Gastroesophageal sphincter (tissue), 4 donors: ENCODE measurements around the gene PLA2G4A. TPM values are rescaled to one million over a fixed set of nuclear protein-coding genes. Genes with fewer than 3 reads are reported as not detected.

ENCODE experiments used
- ATAC-seq: fragments of 150-250 bp; one replicate; pipeline ENCODE4 v1.9.1; 2016; ENCODE audit warnings: mild to moderate bottlenecking, moderate library complexity
- H3K27ac ChIP-seq, 4 donors: fragments of 200-600 bp; sonication (generic) in 3 of 4; 1 replicate in 3 of 4; 2 replicates in 1 of 4; pipeline ENCODE4 v1.5.1; 2016 to 2019
- H3K27me3 ChIP-seq: fragments of 200-600 bp; sonication (generic); one replicate; pipeline ENCODE4 v1.5.1; 2019
- H3K36me3 ChIP-seq, 2 donors: fragments of 200-600 bp; sonication (generic); one replicate each; pipeline ENCODE4 v1.5.1; 2019; ENCODE audit warnings: control low read depth in 1 of 2
- H3K4me1 ChIP-seq, 3 donors: fragments of 200-600 bp; sonication (generic); 1 replicate in 2 of 3; 2 replicates in 1 of 3; pipeline ENCODE4 v1.5.1; 2016 to 2019; ENCODE audit warnings: control low read depth in 2 of 3
- H3K4me3 ChIP-seq, 2 donors: fragments of 200-600 bp; sonication (generic); one replicate each; pipeline ENCODE4 v1.5.1; 2019; ENCODE audit warnings: mild to moderate bottlenecking in 1 of 2, moderate library complexity in 1 of 2
- H3K9me3 ChIP-seq, 3 donors: fragments of 200-600 bp; sonication (generic); one replicate each; pipeline ENCODE4 v1.5.1; 2017 to 2019; ENCODE audit warnings: control low read depth in 2 of 3
- EP300 ChIP-seq: sonication (generic); formaldehyde crosslinking; IDR thresholded peaks from one replicate; pipeline ENCODE4 v1.6.1; 2017; ENCODE audit warnings: antibody characterized with exemption, mild to moderate bottlenecking
- POLR2A ChIP-seq, 2 donors: fragments of 450-650 bp; IDR thresholded peaks; one replicate each; pipeline ENCODE4 v1.6.1; 2017; ENCODE audit warnings: antibody characterized with exemption in 2 of 2, mild to moderate bottlenecking in 2 of 2, moderate library complexity in 1 of 2
- POLR2AphosphoS5 ChIP-seq: sonication (generic); formaldehyde crosslinking; IDR thresholded peaks from one replicate; pipeline ENCODE4 v1.6.1; 2017; ENCODE audit warnings: antibody characterized with exemption
- WGBS, 2 donors: methylation state at CpG; one replicate each; pipeline ENCODE4 v1.1.5; 2018; ENCODE audit warnings: low coverage in 1 of 2; 5-methylcytosine and 5-hydroxymethylcytosine counted together
- total RNA-seq, 4 donors: library from RNA; depleted of rRNA; stranded (reverse); fragments of >200 nt; gene quantifications; one replicate each; pipeline ENCODE4 v1.1.0, GENCODE V29; 2016
- TF ChIP-seq, protein P1 (sequence below), 4 experiments: fragments of 200-600 bp in 2 of 4; fragments of 450-650 bp in 2 of 4; sonication (generic) in 1 of 4; IDR thresholded peaks; one replicate each; pipeline ENCODE4 v1.5.1; 2017 to 2019; ENCODE audit warnings: antibody characterized with exemption in 4 of 4, mild to moderate bottlenecking in 2 of 4, moderate library complexity in 2 of 4

The PLA2G4A gene
- total RNA-seq, 4 donors from 2014 or later: 3.6 to 9.7 (median 5.0) TPM

DNA sequence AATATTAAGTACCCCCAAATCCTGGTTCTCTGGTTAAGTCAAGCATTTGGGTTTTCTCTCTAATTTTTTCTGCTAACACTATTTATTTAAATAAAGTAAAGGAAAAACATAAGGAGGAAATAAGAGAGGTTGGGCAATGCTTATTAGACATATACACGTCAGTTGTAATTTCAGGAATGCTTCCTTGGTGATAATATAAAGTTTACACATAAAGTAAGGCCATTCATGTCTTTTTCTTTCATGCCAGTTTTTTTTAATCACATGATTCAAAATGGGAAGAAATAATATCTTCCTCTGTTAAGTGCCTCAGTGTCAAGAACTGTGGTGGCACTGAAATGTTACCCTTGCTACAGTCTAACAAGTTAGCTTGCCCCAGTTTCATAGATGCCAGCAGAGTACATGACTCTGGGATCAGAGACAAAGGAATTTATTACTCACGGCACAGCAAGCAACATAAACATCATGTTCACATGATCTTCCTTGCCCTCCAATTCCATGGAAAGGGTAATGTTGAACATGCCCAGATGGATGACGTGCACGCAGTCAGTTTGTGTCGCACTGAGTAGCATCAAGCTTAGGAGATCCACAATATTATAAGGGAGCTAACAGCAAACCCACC, 184.9 kb downstream of the PLA2G4A start:
- TF ChIP-seq POLR2A (IDR thresholded peaks at IDR 0.05): no peak
- TF ChIP-seq EP300: no peak
- no peak for TF ChIP-seq POLR2AphosphoS5
- TF ChIP-seq, protein P1, sequence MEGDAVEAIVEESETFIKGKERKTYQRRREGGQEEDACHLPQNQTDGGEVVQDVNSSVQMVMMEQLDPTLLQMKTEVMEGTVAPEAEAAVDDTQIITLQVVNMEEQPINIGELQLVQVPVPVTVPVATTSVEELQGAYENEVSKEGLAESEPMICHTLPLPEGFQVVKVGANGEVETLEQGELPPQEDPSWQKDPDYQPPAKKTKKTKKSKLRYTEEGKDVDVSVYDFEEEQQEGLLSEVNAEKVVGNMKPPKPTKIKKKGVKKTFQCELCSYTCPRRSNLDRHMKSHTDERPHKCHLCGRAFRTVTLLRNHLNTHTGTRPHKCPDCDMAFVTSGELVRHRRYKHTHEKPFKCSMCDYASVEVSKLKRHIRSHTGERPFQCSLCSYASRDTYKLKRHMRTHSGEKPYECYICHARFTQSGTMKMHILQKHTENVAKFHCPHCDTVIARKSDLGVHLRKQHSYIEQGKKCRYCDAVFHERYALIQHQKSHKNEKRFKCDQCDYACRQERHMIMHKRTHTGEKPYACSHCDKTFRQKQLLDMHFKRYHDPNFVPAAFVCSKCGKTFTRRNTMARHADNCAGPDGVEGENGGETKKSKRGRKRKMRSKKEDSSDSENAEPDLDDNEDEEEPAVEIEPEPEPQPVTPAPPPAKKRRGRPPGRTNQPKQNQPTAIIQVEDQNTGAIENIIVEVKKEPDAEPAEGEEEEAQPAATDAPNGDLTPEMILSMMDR (IDR thresholded peaks at IDR 0.05): no peak
- H3K4me3 ChIP-seq: no peak overlapping the region
- no peak for ATAC-seq
- no peaks in the 10 kb centered on the region for H3K36me3 ChIP-seq
- H3K27ac ChIP-seq: no peak overlapping the region
- H3K27me3 ChIP-seq: no peaks in the 10 kb centered on the region
- H3K4me1 ChIP-seq: no peaks in the 10 kb centered on the region
- peaks cover 0 to under 1% (median 0%) of the 10 kb centered on the region in 3 donors for H3K9me3 ChIP-seq
- WGBS, 2 donors: 89% methylated on average over 5 of the region's 5 CpGs

DNA sequence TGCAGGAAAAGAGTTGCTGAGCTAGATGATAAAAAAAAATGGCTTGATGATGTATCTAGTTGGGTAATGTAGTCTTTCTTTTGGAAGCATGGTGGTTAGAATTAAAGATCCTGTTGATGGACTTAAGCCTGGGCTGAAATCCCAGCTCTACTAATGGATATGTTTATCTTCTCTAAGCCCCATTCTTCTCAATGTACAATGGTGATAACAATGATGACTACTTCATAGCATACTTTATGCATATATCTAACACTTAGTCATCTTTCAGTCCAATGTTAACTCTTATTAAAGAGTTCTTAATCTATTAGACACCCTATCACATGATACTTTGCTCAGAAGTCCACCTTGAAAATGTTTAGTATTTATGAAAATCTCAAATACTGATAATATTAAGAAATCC, 189.5 kb downstream of the PLA2G4A start:
- no peak for ATAC-seq
- H3K36me3 ChIP-seq: no peaks in the 10 kb centered on the region
- TF ChIP-seq, protein P1 (IDR thresholded peaks at IDR 0.05): no peak
- TF ChIP-seq EP300 (no peak), POLR2A (IDR thresholded peaks at IDR 0.05) (no peak), POLR2AphosphoS5 (no peak)
- H3K4me1 ChIP-seq: no peaks in the 10 kb centered on the region
- H3K9me3 ChIP-seq: peaks cover 0 to 6% (median 0%) of the 10 kb centered on the region in 3 donors
- no peak overlapping the region for H3K27ac ChIP-seq
- no peaks in the 10 kb centered on the region for H3K27me3 ChIP-seq
- H3K4me3 ChIP-seq: no peak overlapping the region

DNA sequence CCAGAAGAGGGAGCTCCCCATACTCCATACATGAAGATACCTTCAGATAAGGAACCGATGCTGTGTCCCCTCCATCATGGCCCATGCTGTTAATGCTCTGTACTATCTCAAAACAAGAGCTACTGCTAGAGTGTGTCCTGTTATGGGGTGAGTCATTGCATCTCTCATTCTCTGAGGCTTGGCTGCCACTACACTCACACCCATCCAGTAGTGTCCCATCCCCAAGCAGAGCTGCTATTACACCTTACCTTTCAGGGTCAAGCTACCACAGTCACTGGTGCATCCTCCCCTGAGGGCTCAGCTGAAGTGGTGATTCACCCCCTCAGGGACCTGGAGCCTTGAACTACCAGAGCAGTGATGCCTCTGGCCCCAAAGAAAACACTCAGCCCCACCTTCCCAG, 198.5 kb downstream of the PLA2G4A start:
- 67% methylated on average over 1 of the region's 1 CpG; no CpG with 5 or more reads in 1 of the 2 donors for WGBS, 2 donors
- no peak overlapping the region for H3K4me3 ChIP-seq
- H3K27ac ChIP-seq: no peak overlapping the region
- H3K9me3 ChIP-seq: peaks cover 0 to 33% (median 0%) of the 10 kb centered on the region in 3 donors
- H3K4me1 ChIP-seq: no peaks in the 10 kb centered on the region
- ATAC-seq: no peak
- no peaks in the 10 kb centered on the region for H3K36me3 ChIP-seq
- no peaks in the 10 kb centered on the region for H3K27me3 ChIP-seq
- no peak for TF ChIP-seq POLR2A (IDR thresholded peaks at IDR 0.05)
- no peak for TF ChIP-seq POLR2AphosphoS5
- TF ChIP-seq, protein P1 (IDR thresholded peaks at IDR 0.05): no peak
- no peak for TF ChIP-seq EP300

DNA sequence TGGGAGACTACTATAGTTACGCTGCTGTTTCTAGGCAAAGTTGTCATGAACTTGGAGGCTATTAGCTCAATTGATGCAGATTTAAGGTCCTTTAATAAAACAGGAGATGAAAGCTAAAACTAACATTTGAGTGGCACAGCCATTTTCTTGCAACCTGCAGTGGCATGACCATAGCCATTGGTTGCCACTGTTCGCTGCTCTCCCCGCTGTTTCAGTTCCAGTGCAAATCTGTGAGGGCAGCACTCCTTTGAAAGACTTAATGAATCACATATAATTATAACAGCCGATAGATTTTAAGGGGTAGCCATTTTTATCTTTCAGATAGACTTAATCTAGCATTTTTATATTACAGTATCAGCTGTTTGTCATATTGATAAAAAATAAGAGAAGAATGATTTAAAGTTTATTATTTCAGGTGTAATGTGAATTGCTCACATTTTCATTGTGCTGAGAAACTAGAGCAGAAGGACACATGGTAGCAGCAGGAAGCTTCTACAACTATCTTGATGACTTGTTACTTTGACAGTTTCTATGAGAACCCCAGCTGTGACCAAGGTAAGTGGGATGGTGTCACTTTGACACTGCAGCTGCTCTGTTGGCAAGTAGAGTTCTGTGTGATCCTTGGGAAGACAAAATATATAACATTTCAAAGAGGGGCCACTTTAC, 203.7 kb downstream of the PLA2G4A start:
- Histone ChIP-seq H3K27ac (no peak overlapping the region), H3K4me1 (no peaks in the 10 kb centered on the region), H3K4me3 (no peak overlapping the region), H3K27me3 (no peaks in the 10 kb centered on the region), H3K9me3 (peaks cover 0 to 31% (median 0%) of the 10 kb centered on the region in 3 donors), H3K36me3 (no peaks in the 10 kb centered on the region)
- no peak for TF ChIP-seq EP300
- no peak for TF ChIP-seq POLR2AphosphoS5
- TF ChIP-seq, protein P1 (IDR thresholded peaks at IDR 0.05): no peak
- no peak for ATAC-seq
- 77 to 82% methylated on average over 4 of the region's 4 CpGs for WGBS, 2 donors
